Measurements from ENCODE around the gene NTRK2. TPM values are rescaled to one million over a fixed set of nuclear protein-coding genes. Genes with fewer than 3 reads are reported as not detected.

Gene NTRK2
- total RNA-seq, 4 donors from 2014 or later: 9.5 to 19.5 (median 12.3) TPM

GRCh38 chr9:84791643-84792042 is 122.1 kb downstream of the NTRK2 start:
- H3K36me3 ChIP-seq: no peaks in the 10 kb centered on the region
- 73% methylated on average over 2 of the region's 2 CpGs for WGBS
- H3K27ac ChIP-seq: no peak overlapping the region
- no peaks in the 10 kb centered on the region for H3K9me3 ChIP-seq
- H3K27me3 ChIP-seq: no peaks in the 10 kb centered on the region
- DNase-seq (ENCODE audit: low spot score in 2 of 2): no peak
- H3K4me3 ChIP-seq: no peak overlapping the region
- TF ChIP-seq EP300 (IDR thresholded peaks at IDR 0.05): no peak
- no peak for TF ChIP-seq POLR2AphosphoS5 (IDR thresholded peaks at IDR 0.05)
- no peak for TF ChIP-seq POLR2A (IDR thresholded peaks at IDR 0.05)
- H3K4me1 ChIP-seq: peaks cover 20% of the 10 kb centered on the region

GRCh38 chr9:84793251-84793650 is 123.7 kb downstream of the NTRK2 start:
- Histone ChIP-seq H3K4me3 (no peak overlapping the region), H3K4me1 (peaks cover 20% of the 10 kb centered on the region), H3K27me3 (no peaks in the 10 kb centered on the region), H3K9me3 (no peaks in the 10 kb centered on the region), H3K27ac (no peak overlapping the region), H3K36me3 (no peaks in the 10 kb centered on the region)
- no peak for TF ChIP-seq POLR2A (IDR thresholded peaks at IDR 0.05)
- no peak for TF ChIP-seq CTCF (IDR thresholded peaks at IDR 0.05)
- TF ChIP-seq EP300 (IDR thresholded peaks at IDR 0.05): no peak
- no peak for TF ChIP-seq POLR2AphosphoS5 (IDR thresholded peaks at IDR 0.05)
- 80% methylated on average over 3 of the region's 3 CpGs for WGBS
- no peak for DNase-seq (ENCODE audit: low spot score in 2 of 2)

GRCh38 chr9:84794981-84795637 is 125.6 kb downstream of the NTRK2 start:
- Histone ChIP-seq H3K27me3 (no peaks in the 10 kb centered on the region), H3K4me1 (peaks cover 5% of the 10 kb centered on the region), H3K36me3 (no peaks in the 10 kb centered on the region), H3K9me3 (no peaks in the 10 kb centered on the region), H3K27ac (no peak overlapping the region), H3K4me3 (no peak overlapping the region)
- WGBS: 56% methylated on average over 7 of the region's 10 CpGs
- no peak for DNase-seq (ENCODE audit: low spot score in 2 of 2)
- TF ChIP-seq POLR2AphosphoS5 (IDR thresholded peaks at IDR 0.05): no peak
- no peak for TF ChIP-seq EP300 (IDR thresholded peaks at IDR 0.05)
- TF ChIP-seq CTCF (IDR thresholded peaks at IDR 0.05): no peak
- TF ChIP-seq POLR2A (IDR thresholded peaks at IDR 0.05): no peak

- no peak for TF ChIP-seq EP300 (IDR thresholded peaks at IDR 0.05)
- TF ChIP-seq POLR2AphosphoS5 (IDR thresholded peaks at IDR 0.05): no peak
- TF ChIP-seq CTCF (IDR thresholded peaks at IDR 0.05): no peak
- no peak for TF ChIP-seq POLR2A (IDR thresholded peaks at IDR 0.05)
- no peak overlapping the region for H3K4me3 ChIP-seq
- H3K9me3 ChIP-seq: no peaks in the 10 kb centered on the region
- H3K27me3 ChIP-seq: no peaks in the 10 kb centered on the region
- 91% methylated on average over 1 of the region's 1 CpG for WGBS
- H3K36me3 ChIP-seq: no peaks in the 10 kb centered on the region
- DNase-seq (ENCODE audit: low spot score in 2 of 2): no peak
- H3K4me1 ChIP-seq: peaks cover 5% of the 10 kb centered on the region
- no peak overlapping the region for H3K27ac ChIP-seq
Measured at GRCh38 chr9:84796404-84796803, 126.9 kb downstream of the NTRK2 start.

- Histone ChIP-seq H3K27ac (no peak overlapping the region), H3K36me3 (no peaks in the 10 kb centered on the region), H3K4me3 (no peak overlapping the region), H3K27me3 (no peaks in the 10 kb centered on the region), H3K9me3 (no peaks in the 10 kb centered on the region), H3K4me1 (peaks cover 5% of the 10 kb centered on the region)
- TF ChIP-seq POLR2AphosphoS5 (IDR thresholded peaks at IDR 0.05) (no peak), EP300 (IDR thresholded peaks at IDR 0.05) (no peak), POLR2A (IDR thresholded peaks at IDR 0.05) (no peak), CTCF (IDR thresholded peaks at IDR 0.05) (no peak)
- 26% methylated on average over 2 of the region's 2 CpGs for WGBS
- DNase-seq (ENCODE audit: low spot score in 2 of 2): no peak
Measured at GRCh38 chr9:84799251-84799650, 129.7 kb downstream of the NTRK2 start.

Data from suprapubic skin (tissue), 4 donors.